Measurements from ENCODE around the gene MBNL2. TPM values are rescaled to one million over a fixed set of nuclear protein-coding genes. Genes with fewer than 3 reads are reported as not detected.

MBNL2 gene
- total and polyA plus RNA-seq, 2 experiments from 2014 or later: 27.4 to 97.9 TPM

DNA sequence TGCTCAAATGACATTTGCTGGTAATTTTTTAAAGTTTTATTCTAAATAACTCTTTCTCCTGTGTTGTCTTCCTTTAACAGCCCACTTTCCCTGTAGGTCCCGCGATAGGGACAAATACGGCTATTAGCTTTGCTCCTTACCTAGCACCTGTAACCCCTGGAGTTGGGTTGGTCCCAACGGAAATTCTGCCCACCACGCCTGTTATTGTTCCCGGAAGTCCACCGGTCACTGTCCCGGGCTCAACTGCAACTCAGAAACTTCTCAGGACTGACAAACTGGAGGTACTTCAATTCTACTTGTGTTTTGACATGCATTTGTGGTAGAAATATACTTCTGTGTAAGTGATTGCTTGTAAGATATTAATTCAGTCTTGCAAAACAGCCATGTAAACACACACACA is 120.8 kb downstream of the MBNL2 start:
- peaks cover 37% of the 10 kb centered on the region for H3K79me2 ChIP-seq
- no peak overlapping the region for H3K27ac ChIP-seq
- DNase-seq (ENCODE audit: low spot score): no peak
- H4K20me1 ChIP-seq (ENCODE audit: insufficient read depth, poor library complexity, severe bottlenecking): no peaks in the 10 kb centered on the region
- 92% methylated on average over 8 of the region's 8 CpGs for WGBS (ENCODE audit: low lambda C conversion rate, missing lambda C conversion rate)
- H3K9me2 ChIP-seq (replicated peaks; ENCODE audit: insufficient read depth): no peaks in the 10 kb centered on the region
- no peak overlapping the region for H3K4me3 ChIP-seq
- no peaks in the 10 kb centered on the region for H3K9me3 ChIP-seq (ENCODE audit: low read depth)
- peaks cover 12% of the 10 kb centered on the region for H3K4me1 ChIP-seq (ENCODE audit: insufficient read depth)
- H3K4me2 ChIP-seq: no peak overlapping the region
- TF ChIP-seq CTCF (IDR thresholded peaks at IDR 0.05; ENCODE audit: poor library complexity) (no peak), EZH2phosphoT487 (IDR thresholded peaks at IDR 0.05; ENCODE audit: low read depth, severe bottlenecking, unreplicated experiment) (no peak), EZH2 (IDR thresholded peaks at IDR 0.05; ENCODE audit: borderline replicate concordance) (no peak)
- no peaks in the 10 kb centered on the region for H3K27me3 ChIP-seq
- H3K36me3 ChIP-seq (replicated peaks; ENCODE audit: insufficient read depth, low read depth): no peaks in the 10 kb centered on the region
- no peak overlapping the region for H2AFZ ChIP-seq

DNA sequence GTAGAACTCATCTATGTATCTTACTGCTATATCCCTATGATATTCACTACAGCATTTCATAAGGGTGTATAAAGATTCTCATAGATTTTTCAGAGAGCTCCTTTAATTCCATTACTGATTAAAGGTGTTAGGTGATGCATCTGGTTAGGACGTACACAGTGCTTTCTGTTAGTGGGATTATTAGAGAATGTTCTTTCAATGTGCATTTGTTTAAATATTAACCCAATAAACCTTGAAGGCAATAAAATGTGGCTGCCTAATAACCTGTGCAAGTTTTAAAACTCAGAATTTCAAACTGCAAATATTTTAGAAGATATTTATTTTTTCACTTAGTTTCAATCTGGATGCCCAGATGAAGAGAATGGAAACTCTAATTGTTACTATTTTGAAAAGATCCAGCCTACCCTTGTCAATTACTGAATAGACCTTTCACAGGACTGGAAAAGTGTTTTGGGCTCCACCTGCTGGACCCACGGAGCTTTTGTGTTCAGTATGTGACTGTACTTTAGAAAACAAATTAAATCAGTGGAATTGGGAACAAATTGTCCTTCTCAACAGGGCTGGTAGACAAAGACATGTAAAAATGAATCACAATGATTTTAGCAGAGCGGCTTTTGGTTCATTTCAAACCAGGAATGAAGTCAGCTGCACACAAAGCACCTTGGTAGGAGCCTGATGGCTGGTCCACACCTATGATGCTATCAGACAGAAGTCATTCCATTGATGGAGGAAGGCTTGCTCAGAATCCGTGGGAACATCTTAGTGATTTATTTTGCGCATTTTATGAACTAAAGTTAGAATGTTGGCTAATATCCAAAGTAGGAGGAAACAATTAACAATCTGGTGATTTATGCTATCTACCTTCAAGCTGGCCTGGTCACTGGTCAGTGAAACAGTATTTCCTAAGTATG is 122.4 kb downstream of the MBNL2 start:
- DNase-seq (ENCODE audit: low spot score): peak; percentile 67
- H3K27ac ChIP-seq: peak overlapping the region; percentile 3
- no peaks in the 10 kb centered on the region for H3K36me3 ChIP-seq (replicated peaks; ENCODE audit: insufficient read depth, low read depth)
- H3K9me2 ChIP-seq (replicated peaks; ENCODE audit: insufficient read depth): no peaks in the 10 kb centered on the region
- H3K27me3 ChIP-seq: no peaks in the 10 kb centered on the region
- H3K4me2 ChIP-seq: no peak overlapping the region
- no peaks in the 10 kb centered on the region for H3K9me3 ChIP-seq (ENCODE audit: low read depth)
- peaks cover 35% of the 10 kb centered on the region for H3K79me2 ChIP-seq
- no peaks in the 10 kb centered on the region for H4K20me1 ChIP-seq (ENCODE audit: insufficient read depth, poor library complexity, severe bottlenecking)
- no peak overlapping the region for H2AFZ ChIP-seq
- H3K4me1 ChIP-seq (ENCODE audit: insufficient read depth): peaks cover 12% of the 10 kb centered on the region
- WGBS (ENCODE audit: low lambda C conversion rate, missing lambda C conversion rate): 41% methylated on average over 5 of the region's 5 CpGs
- H3K4me3 ChIP-seq: no peak overlapping the region
- TF ChIP-seq EZH2 (IDR thresholded peaks at IDR 0.05; ENCODE audit: borderline replicate concordance) (no peak), CTCF (IDR thresholded peaks at IDR 0.05; ENCODE audit: poor library complexity) (peak; percentile 89)

DNA sequence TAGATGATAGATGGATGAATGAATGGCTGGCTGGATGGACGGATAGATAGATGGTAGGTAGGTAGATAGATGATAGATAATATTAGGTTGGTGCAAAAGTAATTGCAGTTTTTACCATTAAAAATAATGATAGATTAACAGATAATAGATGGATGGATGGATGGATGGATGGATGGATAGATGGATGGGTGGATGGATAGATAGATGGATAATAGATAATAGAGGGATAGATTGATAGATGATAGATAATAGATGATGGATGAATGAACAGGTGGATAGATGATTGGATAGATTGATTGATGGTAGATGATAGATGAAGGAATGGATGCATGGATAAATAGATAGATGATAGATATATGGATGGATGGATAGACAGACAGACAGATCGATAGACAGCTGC is 124.0 kb downstream of the MBNL2 start:
- Histone ChIP-seq H4K20me1 (ENCODE audit: insufficient read depth, poor library complexity, severe bottlenecking) (no peaks in the 10 kb centered on the region), H2AFZ (no peak overlapping the region), H3K4me3 (no peak overlapping the region), H3K4me1 (ENCODE audit: insufficient read depth) (no peaks in the 10 kb centered on the region), H3K27ac (no peak overlapping the region), H3K9me2 (replicated peaks; ENCODE audit: insufficient read depth) (no peaks in the 10 kb centered on the region), H3K27me3 (no peaks in the 10 kb centered on the region), H3K9me3 (ENCODE audit: low read depth) (peaks cover 5% of the 10 kb centered on the region), H3K4me2 (no peak overlapping the region), H3K79me2 (peaks cover 40% of the 10 kb centered on the region), H3K36me3 (replicated peaks; ENCODE audit: insufficient read depth, low read depth) (no peaks in the 10 kb centered on the region)
- 100% methylated on average over 2 of the region's 2 CpGs for WGBS (ENCODE audit: low lambda C conversion rate, missing lambda C conversion rate)
- DNase-seq (ENCODE audit: low spot score): no peak
- TF ChIP-seq EZH2 (IDR thresholded peaks at IDR 0.05; ENCODE audit: borderline replicate concordance): no peak
- no peak for TF ChIP-seq EZH2phosphoT487 (IDR thresholded peaks at IDR 0.05; ENCODE audit: low read depth, severe bottlenecking, unreplicated experiment)
- no peak for TF ChIP-seq CTCF (IDR thresholded peaks at IDR 0.05; ENCODE audit: poor library complexity)
